Measurements from ENCODE around the gene NUB1. TPM values are rescaled to one million over a fixed set of nuclear protein-coding genes. Genes with fewer than 3 reads are reported as not detected.

NUB1 gene
- total and polyA plus RNA-seq, 2 experiments from 2014 or later, result 30.6 to 34.3 TPM

DNA sequence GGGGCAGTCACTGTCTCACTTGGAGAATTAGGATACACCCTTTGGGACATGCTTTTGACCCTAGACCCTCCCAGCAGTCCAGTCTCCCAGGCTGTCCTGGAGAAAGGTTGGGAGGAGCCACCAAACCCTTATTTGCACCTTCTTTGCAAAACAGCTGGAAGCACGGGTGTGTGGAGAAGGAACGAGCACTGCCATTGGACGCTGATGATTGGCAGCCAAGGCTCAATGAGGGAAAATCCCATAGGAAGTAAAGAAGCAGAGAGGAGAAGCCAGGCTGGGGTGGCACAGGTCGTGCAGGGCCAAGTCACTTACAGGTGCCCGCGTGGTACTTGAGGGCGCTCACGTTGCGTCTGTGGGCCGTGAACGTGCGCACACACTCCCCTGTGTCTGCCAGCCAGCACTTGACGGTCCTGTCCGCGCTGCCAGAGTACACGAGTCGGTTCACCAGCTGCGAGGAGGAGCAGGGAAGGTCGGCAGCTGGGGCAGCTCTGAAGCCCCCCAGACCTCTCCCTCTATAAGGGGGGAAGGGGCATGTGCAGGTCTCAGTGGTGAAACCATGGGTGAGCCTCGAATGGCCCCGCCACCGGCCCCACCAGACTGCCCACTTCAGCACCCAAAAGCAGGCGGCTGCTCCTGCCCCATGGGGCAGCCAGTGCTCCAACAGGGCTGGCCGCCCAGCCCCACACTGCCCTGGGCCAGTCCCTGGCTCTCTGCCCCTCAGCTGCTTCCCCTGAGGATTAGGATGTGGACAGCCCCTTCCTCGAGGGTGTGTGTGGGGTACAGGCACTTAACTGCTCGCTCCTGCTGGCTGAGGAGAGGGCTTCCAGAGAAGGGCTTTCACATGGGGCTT is 43.4 kb downstream of the NUB1 start:
- DNase-seq (ENCODE audit: low read depth in 1 of 2, low spot score in 1 of 2), result no peak
- no peaks in the 10 kb centered on the region for H3K36me3 ChIP-seq
- no peak overlapping the region for H3K27ac ChIP-seq
- TF ChIP-seq CTCF (IDR thresholded peaks at IDR 0.05; ENCODE audit: low read depth, low read length), result no peak
- no peaks in the 10 kb centered on the region for H3K9me3 ChIP-seq (ENCODE audit: low read depth)
- peaks cover 7% of the 10 kb centered on the region for H3K27me3 ChIP-seq
- H3K4me3 ChIP-seq, result no peak overlapping the region
- no peaks in the 10 kb centered on the region for H3K4me1 ChIP-seq (ENCODE audit: low read depth)

DNA sequence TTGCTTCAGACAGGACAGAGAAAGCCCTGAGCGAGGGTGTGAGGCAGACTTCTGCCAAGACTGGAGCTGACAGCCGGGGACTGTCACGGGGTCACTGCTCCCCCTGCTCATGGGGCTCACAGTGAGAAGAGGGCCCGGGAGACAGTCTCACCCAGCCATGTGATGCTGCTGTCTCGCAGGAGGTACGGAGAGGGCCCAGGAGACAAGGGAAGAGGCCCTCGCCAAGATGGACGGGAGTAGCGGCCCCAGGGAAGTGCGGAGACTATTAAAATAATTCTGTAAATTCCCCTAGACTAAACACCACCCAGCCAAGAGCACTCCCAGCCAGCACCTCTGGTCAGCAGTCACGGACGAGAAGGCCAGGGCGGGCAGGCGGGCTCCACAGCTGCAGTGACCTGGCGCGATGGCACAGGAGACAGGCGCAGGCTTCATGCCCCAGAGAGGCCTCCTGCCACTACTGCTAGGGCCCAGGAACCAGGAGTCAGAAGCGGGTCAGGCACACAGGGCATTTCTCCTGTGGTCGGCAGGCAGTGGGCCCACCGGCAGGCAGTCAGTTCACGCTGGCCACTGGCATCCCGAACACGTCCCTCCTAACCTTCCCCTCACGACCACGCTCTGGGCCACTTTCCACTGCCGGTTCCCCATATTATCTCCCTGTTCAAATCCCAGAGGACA is 44.2 kb downstream of the NUB1 start:
- Histone ChIP-seq H3K36me3 (no peaks in the 10 kb centered on the region), H3K9me3 (ENCODE audit: low read depth) (no peaks in the 10 kb centered on the region), H3K27ac (no peak overlapping the region), H3K4me3 (no peak overlapping the region), H3K27me3 (peaks cover 7% of the 10 kb centered on the region), H3K4me1 (ENCODE audit: low read depth) (no peaks in the 10 kb centered on the region)
- TF ChIP-seq CTCF (IDR thresholded peaks at IDR 0.05; ENCODE audit: low read depth, low read length), result no peak
- DNase-seq (ENCODE audit: low read depth in 1 of 2, low spot score in 1 of 2), result no peak

GRCh38 chr7:151386301-151387160 is 44.9 kb downstream of the NUB1 start:
- Histone ChIP-seq H3K36me3 (no peaks in the 10 kb centered on the region), H3K9me3 (ENCODE audit: low read depth) (no peaks in the 10 kb centered on the region), H3K4me3 (no peak overlapping the region), H3K4me1 (ENCODE audit: low read depth) (no peaks in the 10 kb centered on the region), H3K27ac (no peak overlapping the region), H3K27me3 (peaks cover 7% of the 10 kb centered on the region)
- DNase-seq (ENCODE audit: low read depth in 1 of 2, low spot score in 1 of 2), result no peak
- TF ChIP-seq CTCF (IDR thresholded peaks at IDR 0.05; ENCODE audit: low read depth, low read length), result no peak

- no peak for DNase-seq (ENCODE audit: low read depth in 1 of 2, low spot score in 1 of 2)
These were observed 45.8 kb downstream of the NUB1 start for GRCh38 chr7:151387161-151388006.

More at GRCh38 chr7:151387161-151388006, 45.8 kb downstream of the NUB1 start:
- Histone ChIP-seq H3K4me1 (ENCODE audit: low read depth) (no peaks in the 10 kb centered on the region), H3K27me3 (peaks cover 2% of the 10 kb centered on the region), H3K27ac (no peak overlapping the region), H3K9me3 (ENCODE audit: low read depth) (no peaks in the 10 kb centered on the region), H3K4me3 (no peak overlapping the region), H3K36me3 (no peaks in the 10 kb centered on the region)
- TF ChIP-seq CTCF (IDR thresholded peaks at IDR 0.05; ENCODE audit: low read depth, low read length), result no peak

All from cardiac muscle cell (in vitro differentiated cells and primary cell).